GM12873 (cell line): Measurements from ENCODE around the gene TEKT5.

ENCODE experiments used
- CTCF ChIP-seq: IDR thresholded peaks from 2 replicates; pipeline ENCODE4 v1.5.1; 2012; ENCODE audit warnings: low read depth, mild to moderate bottlenecking, moderate library complexity, low read length, control low read depth; ENCODE audit not compliant: insufficient read depth; ENCODE audit errors: missing control alignments

TEKT5 gene

GRCh38 chr16:10644092-10644491 lies 50.6 kb downstream of the TEKT5 start:
- TF ChIP-seq CTCF, result no peak

DNA sequence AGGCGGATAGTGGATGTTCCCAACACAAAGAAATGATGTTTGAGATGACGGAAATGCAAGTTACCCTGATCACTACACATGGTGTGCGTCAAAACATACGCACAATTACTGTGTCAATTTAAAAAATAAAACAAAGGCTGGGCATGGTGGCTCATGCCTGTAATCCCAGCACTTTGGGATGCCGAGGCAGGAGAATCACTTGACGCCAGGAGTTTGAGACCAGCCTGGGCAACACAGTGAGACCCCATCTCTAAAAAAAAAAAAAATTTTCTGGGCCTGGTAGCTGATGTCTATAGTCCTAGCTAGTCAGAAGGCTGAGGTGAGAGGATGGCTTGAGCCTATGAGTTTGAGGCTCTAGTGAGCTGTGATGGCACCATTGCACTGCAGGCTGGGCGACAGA lies 51.8 kb downstream of the TEKT5 start:
- no peak for TF ChIP-seq CTCF

DNA sequence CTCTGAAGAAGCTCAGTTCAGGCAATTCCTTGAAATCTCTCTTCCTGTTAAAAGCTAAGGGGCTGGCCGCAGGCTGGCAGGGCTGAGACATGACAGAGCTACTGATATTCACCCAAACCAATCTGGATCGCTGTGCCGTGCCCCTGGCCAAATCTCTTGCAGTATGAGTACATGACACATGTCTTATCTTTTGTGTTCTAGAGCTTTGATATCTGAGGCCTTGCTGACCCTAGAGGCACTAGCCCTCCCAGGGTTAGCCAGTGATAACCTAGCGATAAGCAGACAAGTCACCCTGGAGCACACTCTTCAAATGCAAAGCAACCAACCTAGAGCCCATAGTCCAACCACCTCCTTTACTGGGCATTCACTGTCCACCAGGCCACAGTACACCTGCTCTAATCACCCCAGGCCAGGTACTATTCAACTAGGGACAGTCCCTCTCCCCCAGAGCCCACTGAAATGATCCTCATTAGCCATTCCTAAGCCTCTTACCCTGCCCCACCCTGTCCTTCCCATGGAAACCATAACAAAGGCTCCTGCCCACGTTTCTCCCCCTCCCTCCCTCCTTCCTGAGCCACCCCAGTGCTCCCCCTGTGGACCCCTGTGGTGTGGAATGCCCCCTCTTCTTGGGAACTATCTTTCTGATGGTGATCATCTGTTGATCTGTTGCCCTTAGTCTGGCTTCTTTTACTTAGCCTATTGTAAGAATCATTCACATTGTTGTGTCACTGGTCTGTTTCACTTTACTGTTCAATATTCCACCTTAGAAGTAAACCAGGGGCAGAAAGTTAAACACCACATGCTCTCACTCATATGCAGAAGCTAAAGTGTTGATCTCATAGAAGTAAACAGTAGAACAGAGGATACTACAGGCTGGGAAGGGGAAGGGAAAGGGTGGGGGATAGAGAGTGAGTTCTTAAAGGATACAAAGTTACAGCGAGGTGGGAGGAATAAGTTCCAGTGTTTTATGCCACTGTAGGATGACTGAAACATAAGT lies 52.5 kb downstream of the TEKT5 start:
- no peak for TF ChIP-seq CTCF

- TF ChIP-seq CTCF, result no peak
These were observed 53.2 kb downstream of the TEKT5 start for GRCh38 chr16:10641555-10641952.

DNA sequence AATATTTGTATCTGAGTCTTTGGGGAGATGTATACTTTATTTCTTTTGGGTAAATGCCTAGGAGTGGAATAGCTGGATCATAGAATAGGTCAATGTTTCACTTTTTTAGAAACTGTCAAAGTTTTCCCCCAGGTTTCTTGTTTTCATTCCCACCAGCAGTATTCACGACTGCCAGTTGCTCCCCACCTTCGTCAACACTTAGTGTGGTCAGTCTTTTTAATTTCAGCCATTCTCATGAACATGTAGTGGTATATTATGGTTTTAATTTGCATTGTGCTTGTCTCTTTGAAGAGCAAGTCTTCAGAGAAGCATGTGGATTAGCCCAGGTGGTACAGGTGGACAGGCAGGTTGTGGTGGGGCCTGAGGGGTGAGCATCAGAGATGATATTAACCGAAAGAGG lies 53.8 kb downstream of the TEKT5 start:
- TF ChIP-seq CTCF, result no peak

DNA sequence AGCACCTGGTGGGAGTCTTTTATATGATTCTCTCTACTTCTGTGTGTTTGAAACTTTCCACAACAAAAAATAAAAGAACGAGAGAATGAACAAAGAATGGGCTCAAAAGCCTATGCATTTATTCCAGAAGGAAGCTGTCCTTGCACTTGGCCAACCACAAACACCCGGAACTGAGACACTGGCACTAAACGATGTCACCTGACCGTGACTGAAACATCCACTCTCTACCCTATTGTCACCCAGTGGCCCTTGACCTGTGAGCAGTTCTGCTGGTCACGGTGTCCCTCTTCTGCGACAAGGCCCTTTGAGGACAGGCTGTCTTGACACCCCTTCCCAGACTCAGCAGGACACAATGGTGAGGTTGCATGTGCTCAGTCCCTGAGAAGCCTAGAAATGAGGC lies 56.6 kb downstream of the TEKT5 start:
- TF ChIP-seq CTCF, result no peak

GRCh38 chr16:10637337-10638037 lies 57.2 kb downstream of the TEKT5 start:
- TF ChIP-seq CTCF, result no peak
